ENCODE results near the gene SELENOO. TPM values are rescaled to one million over a fixed set of nuclear protein-coding genes. Genes with fewer than 3 reads are reported as not detected.

Gene SELENOO
- total RNA-seq, 1 donor from 2014 or later: 25.0 TPM

DNA sequence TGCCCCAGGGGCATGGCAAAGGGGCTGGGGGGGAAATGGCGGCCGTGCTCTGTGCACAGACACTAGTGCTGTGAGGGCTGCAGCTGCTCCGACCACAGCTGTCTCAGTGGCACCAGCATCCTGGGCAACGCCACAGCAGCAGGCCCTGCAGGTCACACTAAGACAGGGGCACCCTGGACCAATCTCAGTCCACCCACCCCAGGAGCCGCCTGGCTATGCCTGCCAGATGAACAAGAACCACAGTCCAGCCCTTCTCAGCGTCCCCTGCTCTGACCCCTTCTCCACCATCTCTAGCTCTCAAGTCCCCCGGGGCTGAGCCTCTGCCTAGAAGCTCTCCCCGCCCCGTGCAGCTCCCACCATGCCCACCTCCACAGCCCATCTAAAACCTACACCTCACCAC is 27.6 kb downstream of the SELENOO start:
- intact Hi-C loops (cut with micrococcal nuclease): no loop called here

DNA sequence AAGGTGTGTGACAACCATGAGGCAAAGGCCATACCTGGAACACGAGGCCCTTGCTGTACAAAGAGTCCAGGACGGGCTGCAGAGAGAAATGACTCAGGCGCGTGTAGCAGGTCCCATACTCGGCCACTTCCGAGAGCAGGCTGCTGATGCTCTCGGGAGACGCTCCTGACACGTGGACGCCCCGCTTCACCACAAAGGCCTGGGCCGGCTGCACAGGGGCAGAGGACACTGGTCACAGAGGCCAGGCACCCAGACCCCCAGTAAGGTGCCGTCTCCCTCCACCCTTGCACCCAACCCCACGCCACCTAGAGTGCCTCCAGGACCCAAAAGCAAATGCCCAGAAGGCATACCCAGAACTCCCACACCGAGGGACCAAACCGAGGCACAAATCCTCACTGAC is 28.6 kb downstream of the SELENOO start:
- intact Hi-C loops (cut with micrococcal nuclease): no loop called here

DNA sequence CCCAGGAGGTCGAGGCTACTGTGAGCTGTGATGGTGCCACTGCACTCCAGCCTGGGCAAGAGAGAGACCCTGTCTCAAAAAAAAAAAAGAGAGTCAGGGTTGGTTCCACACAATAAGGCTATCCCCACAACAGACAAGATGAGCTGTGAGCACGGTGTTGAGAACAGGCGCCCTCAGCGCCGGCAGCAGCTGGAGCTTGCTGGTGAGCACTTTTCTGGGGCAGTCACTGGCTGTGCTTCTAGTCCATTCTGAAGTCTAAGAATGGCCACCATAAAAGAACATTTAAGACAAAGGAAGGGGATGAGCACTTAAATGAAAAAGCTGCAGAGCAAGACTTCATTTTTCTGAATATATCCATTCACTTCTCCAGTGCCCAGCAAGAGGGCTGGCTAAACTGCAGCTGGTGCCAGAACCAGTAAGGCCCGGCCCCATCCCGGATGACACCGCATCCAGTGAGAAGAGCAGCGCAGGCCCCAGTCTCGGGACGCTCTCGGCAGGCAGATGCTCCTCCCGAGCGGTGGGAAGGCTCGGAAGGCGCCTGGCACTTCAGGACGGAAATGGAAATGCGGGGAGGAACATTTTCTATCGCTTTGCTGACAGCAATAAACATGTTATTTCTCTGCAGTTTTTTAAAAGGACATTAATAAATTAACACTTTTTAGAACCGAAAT is 31.8 kb downstream of the SELENOO start:
- intact Hi-C loops (cut with micrococcal nuclease): no loop called here

DNA sequence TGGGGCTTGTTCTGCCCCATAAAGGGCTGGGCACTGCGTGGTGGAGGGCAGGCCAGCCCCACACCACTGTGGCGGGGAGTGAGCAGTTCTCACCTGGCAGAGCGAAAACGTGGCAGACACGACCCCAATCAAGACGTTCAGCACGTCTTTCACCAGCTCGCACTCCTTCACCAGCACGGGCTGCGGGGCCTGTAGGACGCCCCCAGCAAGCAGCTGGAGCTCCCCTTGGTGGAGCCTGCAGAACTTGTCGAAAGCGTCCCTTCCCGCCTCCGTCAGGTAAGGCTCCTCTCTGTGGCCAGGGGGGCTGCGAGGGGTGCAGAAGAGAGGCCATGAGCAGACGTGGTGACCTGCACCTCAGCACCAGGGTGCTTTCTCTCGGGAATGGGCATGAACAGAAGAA is 32.4 kb downstream of the SELENOO start:
- intact Hi-C loops (cut with micrococcal nuclease): no loop called here

DNA sequence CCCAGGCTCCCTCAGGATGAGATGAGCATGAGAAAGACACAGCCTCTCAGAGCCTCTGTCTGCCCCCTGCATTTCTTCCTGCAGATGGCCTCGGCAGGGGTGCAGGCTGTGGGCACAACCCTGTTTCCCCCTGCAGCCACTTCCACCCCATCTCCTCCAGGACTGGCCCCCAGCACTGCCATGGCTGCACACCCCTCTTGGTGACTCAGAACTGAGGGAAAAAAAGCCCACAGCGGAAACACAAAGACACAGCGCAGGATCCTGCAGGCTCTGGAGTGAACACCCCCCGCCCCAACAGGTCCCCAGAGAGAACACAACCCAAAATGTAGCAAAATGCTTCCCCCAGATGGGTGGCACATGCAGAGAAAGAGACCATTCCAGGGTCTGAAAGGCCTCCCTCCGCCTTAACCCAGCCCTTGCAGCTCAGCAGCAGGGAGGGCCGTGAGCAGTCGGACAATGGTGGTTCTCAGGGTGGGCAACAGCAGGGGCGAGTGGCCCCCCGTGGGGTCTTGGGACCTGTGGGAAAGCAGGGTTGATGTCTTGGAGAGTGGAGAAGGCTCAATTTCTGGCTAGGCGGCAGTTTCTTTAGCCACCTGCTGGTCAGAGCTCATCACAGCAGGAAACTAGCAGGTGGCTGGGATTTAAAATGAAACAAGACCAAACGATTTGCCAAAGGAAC is 36.1 kb downstream of the SELENOO start:
- intact Hi-C loops (cut with micrococcal nuclease): no loop called here

DNA sequence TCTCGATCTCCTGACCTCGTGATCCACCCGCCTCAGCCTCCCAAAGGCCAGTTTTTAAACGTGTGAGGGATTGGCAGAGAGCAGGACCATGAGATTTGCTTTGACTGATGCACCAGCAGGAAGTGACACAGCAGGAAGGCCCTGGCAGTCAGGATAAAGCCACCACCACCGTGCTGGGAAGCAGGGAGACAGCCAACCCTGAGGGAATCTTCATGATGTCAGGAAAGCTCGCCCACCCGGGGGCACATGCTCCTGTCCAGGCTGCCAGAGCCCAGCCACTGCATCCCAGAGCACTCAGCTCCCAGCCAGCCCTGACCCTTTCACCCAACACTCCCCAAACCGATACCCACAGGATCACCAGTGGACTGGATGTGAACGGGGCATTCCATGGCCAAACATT is 37.9 kb downstream of the SELENOO start:
- intact Hi-C loops (cut with micrococcal nuclease): no loop called here

DNA sequence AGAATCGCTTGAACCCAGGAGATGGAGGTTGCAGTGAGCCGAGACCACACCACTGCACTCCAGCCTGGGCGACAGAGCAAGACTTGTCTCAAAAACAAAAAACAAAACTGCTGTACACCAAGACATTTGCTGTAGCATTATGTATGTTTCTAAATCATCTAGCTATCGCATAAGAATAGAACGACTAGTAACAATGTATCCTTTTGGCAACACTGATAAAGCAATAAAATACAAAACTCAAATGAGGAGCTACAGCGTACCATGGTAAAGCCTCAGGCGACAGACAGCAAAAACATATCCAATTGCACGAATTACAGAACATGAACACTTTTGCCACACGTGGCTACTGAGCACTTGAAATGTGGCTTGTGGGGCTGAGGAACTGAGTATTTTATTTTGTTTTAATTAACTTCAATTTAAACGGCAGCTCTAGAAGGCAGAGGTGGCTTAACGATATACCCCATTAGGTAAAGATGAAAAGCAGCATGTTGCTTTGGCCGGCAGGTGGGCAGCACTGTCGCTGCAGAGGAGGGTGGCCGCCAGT is 41.7 kb downstream of the SELENOO start:
- intact Hi-C loops (cut with micrococcal nuclease): loop anchor here (5.0 kb wide), 1 partner anchor 55 kb away; the partner anchor contains the start of gene TRABD

DNA sequence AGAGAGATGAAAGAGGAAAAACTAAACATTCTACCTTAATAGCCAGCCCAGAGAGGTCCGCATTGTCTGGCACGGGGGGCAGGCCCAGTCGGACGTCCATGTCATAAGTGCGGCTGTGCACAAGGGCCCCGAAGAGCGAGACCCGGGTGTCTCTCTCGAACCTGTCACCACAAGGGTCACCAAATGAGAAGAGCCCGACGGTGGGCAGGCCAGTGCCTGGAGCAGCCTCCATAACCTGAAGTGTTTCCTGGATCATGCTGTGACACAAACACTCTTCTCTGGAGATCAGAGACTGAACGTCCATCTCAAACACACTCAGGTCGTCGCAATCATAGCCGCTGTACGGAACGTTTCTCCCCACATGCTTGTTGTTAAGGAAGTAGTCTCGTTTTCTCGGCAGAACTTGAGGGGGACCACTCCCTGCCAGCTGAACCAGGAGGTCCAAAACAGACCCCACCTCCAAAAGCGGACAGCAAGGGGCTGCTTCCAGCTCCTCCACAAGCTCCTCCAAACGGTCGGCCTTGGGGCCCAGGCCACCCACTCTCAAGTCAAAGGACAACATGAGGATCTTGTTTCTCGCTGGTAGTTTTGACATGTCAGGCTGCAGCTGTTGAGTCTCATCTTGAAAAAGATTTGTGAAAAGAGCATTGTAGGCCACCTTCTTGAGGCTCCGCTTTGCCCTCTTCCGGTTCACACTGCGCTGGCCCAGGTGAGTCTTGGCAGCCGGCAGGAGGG is 43.0 kb downstream of the SELENOO start:
- intact Hi-C loops (cut with micrococcal nuclease): loop anchor here (2.0 to 5.0 kb wide), 2 partner anchors 57 to 99 kb away; partner anchors contain the start of genes PPP6R2 and TRABD

DNA sequence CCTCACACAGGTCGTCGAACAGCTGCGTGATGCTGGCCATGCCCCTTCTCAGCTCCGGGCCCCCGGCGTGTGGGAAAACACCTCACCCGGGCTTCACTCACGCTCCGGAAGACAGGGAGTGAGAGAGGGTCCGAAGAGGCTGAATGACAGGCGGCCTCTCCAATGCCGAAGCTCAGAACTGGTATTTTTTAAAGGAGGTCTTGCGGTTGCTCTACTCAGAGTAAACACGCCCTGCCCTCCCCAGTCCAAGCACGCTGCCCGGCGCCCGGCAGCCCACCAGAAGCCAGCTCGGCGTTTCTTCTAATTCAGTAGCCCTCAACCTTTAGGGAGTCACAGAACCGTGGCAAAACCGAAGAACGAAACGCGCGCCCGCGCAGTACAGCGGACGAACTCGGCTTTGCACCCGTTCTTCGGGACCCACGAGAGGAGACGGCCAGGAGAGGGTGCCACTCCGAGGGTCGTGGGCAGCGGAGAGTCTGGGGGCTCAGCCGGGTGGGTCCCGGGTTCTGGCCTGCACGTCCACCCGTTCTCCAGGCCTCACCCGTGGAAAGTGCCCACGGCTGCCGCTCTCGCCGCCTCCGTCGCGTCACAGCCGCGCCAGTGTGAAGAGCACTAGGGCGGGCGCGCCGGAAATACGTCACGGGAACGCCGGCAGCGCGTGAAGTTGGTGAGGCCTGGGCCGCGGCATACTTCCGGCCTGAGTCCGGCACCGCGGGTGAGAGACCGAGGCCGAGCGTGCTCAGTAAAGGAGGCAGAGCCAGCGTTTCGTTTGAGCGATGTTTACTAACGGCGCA is 43.8 kb downstream of the SELENOO start, which contains the start of gene TUBGCP6:
TUBGCP6 (minus strand) TSS at position 604 of the 794 bp plus-strand sequence; CDS start at position 40, 564 bp downstream.
- intact Hi-C loops (cut with micrococcal nuclease): loop anchor here (2.0 to 5.0 kb wide), 2 partner anchors 57 to 98 kb away; partner anchors contain the start of genes PPP6R2 and TRABD

DNA sequence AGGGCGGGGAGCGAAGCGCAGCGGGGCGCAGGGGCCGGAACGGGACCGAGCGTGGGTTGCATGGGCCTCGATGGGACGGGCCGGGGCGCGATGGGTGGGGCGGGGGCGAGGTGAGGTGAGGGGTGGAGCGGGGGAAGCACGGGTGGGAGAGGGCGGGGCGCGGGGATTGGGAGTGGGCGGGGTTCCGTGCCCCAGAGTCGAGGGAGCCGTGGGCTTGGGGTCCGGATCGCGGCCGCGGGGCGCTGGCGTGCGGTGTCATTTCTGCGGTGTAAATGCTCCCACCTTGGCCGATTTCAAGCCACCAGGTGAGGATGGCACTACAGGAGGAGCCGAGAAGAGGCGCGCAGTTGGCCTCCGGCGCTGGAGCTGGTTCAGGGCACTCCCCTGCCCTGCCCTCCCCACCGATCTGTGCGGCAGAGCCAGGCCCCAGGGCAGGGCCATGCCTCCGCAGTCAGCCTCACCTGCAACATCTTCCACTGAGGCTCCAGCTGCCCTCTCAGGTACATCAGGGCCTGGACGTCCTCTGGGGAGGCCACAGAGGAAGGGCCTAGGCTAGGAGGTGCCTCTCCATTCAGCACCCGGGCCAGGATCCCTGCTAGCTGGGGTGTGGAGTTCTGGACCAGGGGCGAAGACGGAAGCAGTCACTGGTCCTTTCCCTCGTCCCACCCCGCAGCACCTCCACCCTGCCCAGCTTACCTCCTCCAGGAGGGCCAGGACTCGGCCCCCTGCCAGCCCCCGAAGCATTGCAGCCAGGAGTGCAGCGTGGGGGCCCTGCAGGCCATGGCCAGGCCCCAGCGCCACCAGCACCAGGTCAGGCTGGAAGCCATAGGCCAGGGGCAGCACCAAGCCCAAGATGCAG is 44.6 kb downstream of the SELENOO start:
- intact Hi-C loops (cut with micrococcal nuclease): loop anchor here (2.0 kb wide), 1 partner anchor 97 kb away; the partner anchor contains the start of gene PPP6R2

DNA sequence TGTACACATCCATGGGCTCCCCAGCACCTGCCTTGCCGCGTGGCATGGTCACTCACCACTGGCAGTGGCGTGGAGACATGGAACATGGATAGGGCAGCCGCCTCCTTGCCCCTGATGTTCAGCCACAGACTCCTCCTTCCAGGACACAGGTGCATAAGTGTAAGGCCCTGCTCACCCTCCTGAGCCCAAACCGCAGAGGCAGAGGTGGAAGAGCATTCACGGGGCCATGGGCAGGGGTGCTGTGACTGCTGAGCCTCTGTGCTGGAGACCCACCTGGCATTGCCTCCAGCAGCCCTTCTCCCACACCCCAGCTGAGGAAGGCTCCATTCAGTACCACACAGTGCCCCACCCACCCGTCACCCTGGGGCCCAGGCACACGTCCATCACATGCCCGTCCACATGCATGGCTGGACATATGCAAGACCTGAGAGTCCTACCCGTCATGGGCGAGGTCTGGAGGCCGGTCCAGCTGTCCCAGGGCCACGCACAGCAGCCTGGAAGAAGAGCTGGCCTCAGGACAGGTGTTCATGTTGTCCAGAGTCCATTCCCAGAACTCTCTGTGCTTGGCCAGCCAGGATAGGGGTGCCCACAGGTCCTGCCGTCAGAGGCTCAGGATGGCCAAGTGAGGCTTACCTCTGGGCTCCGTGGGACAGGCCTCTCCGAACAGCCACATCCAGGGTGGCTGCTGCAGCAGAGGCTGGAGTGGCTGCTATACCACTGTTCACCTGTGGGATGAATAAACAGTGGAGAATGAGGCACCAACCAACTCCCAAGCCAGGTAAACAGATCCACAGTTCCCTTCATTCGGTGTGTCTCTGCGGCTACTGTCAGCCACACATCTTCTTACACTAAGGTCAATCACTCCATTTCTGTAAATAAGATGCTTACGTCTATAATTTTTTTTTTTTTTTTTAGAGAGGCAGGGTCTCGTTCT is 45.7 kb downstream of the SELENOO start:
- intact Hi-C loops (cut with micrococcal nuclease): no loop called here

DNA sequence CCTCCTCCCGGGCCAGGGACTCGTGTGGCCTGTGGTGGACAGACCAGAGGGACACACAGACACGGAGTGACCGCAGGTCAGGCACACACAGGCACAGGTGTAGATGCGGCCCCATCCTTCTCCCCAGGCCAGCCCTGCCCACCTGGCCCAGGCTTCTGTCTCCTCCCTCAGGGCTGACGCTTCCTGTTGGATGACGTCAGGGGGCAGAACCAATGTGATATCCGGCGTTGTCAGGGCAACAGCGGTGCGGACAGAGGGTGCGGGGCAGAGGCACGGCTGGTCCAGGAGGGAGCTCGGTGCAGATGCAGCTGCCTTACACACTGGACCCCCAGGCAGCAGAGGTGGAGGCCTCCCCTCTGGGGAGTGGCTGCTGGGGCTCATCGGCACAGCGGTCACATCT is 46.9 kb downstream of the SELENOO start:
- intact Hi-C loops (cut with micrococcal nuclease): no loop called here

DNA sequence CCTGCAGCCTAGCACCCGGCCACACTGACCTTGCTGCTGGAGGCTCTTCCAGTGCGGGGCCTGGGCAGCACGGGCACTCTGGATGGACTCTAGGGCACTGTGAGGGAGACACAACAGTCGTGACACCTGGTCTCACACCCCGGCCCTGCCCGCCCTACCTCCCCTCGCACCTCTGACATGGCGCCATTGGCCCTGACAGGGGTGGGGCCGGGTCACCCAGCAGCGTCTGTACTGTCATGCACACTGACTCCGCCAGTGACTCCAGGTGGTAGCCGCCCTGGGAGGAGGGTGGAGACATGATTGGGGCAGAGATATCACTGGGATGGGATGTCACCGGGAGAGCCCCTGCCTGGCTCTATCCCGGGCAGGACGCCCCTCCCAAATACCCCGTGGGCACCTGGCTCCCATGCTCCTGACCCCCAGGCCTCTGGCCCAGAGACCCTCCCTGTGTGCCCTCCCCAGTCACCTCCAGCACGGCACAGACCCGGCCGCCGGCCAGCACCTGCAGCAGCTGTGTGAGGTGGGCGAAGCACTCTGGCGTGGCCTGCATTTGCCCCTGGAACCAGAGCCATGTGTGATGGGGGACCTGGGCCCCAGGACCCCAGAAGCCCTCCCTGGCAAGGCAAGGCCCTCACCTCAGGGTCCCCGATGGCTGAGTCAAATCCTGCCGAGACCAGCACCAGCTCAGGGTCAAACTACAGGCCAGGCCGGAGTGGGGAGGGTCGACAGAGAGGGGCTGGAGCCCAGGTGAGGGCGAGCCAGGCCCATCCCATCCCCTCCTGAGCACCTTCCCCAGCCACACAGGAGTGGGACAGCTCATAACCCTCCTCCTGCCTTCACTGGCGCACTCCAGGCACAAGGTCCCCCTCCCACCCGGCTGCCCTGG is 47.6 kb downstream of the SELENOO start:
- intact Hi-C loops (cut with micrococcal nuclease): no loop called here

DNA sequence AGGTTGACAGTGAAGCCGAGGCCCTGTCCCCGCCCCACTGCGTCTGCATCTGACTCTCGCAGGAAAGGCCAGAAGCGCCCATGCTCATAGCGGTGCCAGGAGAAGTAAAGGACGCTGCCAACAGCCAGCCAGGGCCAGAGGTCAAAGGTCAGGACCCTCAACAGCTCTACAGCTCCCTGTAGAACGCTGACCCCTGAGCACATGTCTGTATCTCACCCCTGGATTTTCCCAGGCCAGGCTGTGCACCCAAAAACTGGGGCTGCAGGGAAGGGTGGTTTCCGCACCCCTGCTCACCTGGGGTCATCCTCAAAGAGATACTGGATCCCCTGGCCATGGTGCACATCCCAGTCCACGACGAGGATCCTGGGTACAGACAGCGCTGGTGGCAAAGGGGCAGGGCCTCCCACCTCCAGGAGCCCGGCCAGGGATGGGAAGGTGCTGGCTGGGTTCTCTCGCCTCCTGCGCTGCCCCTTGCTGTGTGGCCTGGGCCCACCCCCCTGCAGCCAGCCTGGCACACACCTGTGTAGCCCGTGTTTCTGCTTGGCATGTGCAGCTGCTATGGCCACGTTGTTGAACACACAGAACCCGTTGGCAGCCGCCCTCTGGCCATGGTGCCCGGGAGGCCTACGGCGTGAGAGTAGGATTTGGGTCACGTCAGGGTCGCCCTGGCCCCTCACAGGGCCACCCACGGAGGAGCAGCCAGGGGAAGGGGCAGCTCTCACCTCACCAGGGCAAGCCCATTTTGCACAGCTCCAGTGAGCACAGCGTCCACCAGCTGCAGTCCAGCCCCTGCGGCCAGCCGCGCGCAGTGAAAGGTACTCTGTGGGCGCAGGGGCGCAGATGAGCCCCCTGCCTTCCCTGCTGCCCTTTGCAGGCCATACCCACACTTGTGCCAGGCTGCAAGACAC is 48.8 kb downstream of the SELENOO start:
- intact Hi-C loops (cut with micrococcal nuclease): loop anchor here (2.0 to 5.0 kb wide), 2 partner anchors 21 to 78 kb away; partner anchors contain the start of genes DENND6B and MAPK11

DNA sequence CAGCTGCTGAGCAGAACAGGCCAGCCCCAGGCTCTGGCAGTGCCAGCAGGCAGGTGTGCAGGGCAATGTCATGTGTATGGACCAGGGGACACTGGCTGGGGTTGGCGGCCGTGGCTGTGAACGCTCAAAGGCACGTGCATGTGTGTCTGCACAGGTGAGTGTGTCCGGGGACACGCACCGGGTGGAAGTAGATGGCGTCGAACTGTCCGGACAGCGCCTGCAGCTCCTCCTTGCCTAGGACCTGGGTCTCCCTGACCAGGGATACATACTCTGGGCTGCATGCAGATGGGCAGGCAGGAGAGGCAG is 49.4 kb downstream of the SELENOO start:
- intact Hi-C loops (cut with micrococcal nuclease): loop anchor here (2.0 to 5.0 kb wide), 2 partner anchors 21 to 77 kb away; partner anchors contain the start of genes DENND6B and MAPK11
